Uterus (tissue), 4 donors: ENCODE results near the gene TNFRSF25. TPM values are rescaled to one million over a fixed set of nuclear protein-coding genes. Genes with fewer than 3 reads are reported as not detected.
"Not testable (repeated sequence)": the region's sequence is repeated elsewhere in the genome, so short reads cannot be mapped to it uniquely, and the experiment has no call there.

ENCODE experiments used
- DNase-seq, 2 donors: peaks; one replicate each; pipeline ENCODE4 v3.0.0-alpha.2; 2019 to 2020
- H3K27ac ChIP-seq, 2 donors: fragments of 200-600 bp; sonication (generic); 1 replicate in 1 of 2; 2 replicates in 1 of 2; pipeline ENCODE4 v1.5.1; 2016 to 2018
- H3K27me3 ChIP-seq, 2 donors: fragments of 200-600 bp; sonication (generic); one replicate each; pipeline ENCODE4 v1.5.1; 2018 to 2019; ENCODE audit warnings: control low read depth in 1 of 2
- H3K36me3 ChIP-seq, 2 donors: fragments of 200-600 bp; sonication (generic); one replicate each; pipeline ENCODE4 v1.5.1; 2019; ENCODE audit warnings: control low read depth in 1 of 2
- H3K4me1 ChIP-seq, 2 donors: fragments of 200-600 bp; sonication (generic); one replicate each; pipeline ENCODE4 v1.5.1; 2018 to 2019; ENCODE audit warnings: control low read depth in 1 of 2
- H3K4me3 ChIP-seq, 2 donors: fragments of 200-600 bp; sonication (generic); 1 replicate in 1 of 2; 2 replicates in 1 of 2; pipeline ENCODE4 v1.5.1; 2018 to 2019; ENCODE audit warnings: mild to moderate bottlenecking in 1 of 2
- H3K9me3 ChIP-seq, 2 donors: fragments of 200-600 bp; sonication (generic); one replicate each; pipeline ENCODE4 v1.5.1; 2019; ENCODE audit warnings: control low read depth in 1 of 2
- POLR2A ChIP-seq, 2 donors: fragments of 450-650 bp; IDR thresholded peaks; one replicate each; pipeline ENCODE4 v1.6.1; 2016; ENCODE audit warnings: antibody characterized with exemption in 2 of 2, mild to moderate bottlenecking in 1 of 2, moderate library complexity in 1 of 2
- intact Hi-C: fragments of 100-400 bp; cut with DNase I; formaldehyde crosslinking; loops from one replicate; pipeline ENCODE4 v1.15.1; 2023; ENCODE audit warnings: low total_unique reads
- total RNA-seq, 4 donors: library from RNA; depleted of rRNA in 3 of 4; stranded (reverse); fragments of >200 nt in 3 of 4; gene quantifications; one replicate each; pipeline versions ENCODE4 v1.1.0 to v1.2.4, GENCODE V29; 2014 to 2023
- TF ChIP-seq, protein P1 (sequence below), 4 experiments: fragments of 200-600 bp in 2 of 4; fragments of 450-650 bp in 2 of 4; sonication (generic) in 2 of 4; IDR thresholded peaks; one replicate each; pipeline ENCODE4 v1.5.1; 2016 to 2019; ENCODE audit warnings: antibody characterized with exemption in 4 of 4, mild to moderate bottlenecking in 2 of 4, moderate library complexity in 1 of 4
- donor health status: DM: yes; HTN: yes; CAD: no.

Gene TNFRSF25
- total RNA-seq, 4 donors from 2014 or later: 1.0 to 11.1 (median 4.8) TPM

DNA sequence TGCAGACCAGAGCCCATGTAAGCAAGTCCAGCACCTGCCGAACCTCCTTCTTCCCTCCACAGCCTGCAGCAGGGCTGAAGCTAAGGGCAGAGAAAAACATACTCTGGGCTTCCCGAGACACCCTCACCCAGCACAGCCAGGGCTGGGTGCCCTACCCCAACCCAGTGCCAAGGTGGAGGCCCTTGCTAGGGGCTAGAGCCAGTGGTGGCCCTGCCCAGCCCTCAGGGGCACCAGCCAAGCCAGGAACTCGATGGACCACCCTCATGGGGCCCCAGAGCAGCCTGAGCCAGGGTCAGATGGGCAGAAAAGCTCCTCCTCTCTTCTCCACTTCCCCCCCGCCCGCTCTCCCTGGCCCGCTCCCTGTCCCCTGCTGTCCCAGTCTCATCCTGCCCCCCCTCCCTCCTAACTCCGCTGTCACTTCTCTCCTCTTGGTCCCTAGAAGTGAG is 15.9 kb downstream of the TNFRSF25 start:
- Histone ChIP-seq H3K4me3 (no peak overlapping the region), H3K4me1 (peaks cover 0 to 18% of the 10 kb centered on the region in 2 donors), H3K27ac (no peak overlapping the region), H3K36me3 (no peaks in the 10 kb centered on the region), H3K27me3 (peaks cover 0 to 20% of the 10 kb centered on the region in 2 donors), H3K9me3 (no peaks in the 10 kb centered on the region)
- intact Hi-C loops: no loop called here
- TF ChIP-seq POLR2A (IDR thresholded peaks at IDR 0.05): no peak
- TF ChIP-seq, protein P1, sequence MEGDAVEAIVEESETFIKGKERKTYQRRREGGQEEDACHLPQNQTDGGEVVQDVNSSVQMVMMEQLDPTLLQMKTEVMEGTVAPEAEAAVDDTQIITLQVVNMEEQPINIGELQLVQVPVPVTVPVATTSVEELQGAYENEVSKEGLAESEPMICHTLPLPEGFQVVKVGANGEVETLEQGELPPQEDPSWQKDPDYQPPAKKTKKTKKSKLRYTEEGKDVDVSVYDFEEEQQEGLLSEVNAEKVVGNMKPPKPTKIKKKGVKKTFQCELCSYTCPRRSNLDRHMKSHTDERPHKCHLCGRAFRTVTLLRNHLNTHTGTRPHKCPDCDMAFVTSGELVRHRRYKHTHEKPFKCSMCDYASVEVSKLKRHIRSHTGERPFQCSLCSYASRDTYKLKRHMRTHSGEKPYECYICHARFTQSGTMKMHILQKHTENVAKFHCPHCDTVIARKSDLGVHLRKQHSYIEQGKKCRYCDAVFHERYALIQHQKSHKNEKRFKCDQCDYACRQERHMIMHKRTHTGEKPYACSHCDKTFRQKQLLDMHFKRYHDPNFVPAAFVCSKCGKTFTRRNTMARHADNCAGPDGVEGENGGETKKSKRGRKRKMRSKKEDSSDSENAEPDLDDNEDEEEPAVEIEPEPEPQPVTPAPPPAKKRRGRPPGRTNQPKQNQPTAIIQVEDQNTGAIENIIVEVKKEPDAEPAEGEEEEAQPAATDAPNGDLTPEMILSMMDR (IDR thresholded peaks at IDR 0.05): no peak
- no peak for DNase-seq

DNA sequence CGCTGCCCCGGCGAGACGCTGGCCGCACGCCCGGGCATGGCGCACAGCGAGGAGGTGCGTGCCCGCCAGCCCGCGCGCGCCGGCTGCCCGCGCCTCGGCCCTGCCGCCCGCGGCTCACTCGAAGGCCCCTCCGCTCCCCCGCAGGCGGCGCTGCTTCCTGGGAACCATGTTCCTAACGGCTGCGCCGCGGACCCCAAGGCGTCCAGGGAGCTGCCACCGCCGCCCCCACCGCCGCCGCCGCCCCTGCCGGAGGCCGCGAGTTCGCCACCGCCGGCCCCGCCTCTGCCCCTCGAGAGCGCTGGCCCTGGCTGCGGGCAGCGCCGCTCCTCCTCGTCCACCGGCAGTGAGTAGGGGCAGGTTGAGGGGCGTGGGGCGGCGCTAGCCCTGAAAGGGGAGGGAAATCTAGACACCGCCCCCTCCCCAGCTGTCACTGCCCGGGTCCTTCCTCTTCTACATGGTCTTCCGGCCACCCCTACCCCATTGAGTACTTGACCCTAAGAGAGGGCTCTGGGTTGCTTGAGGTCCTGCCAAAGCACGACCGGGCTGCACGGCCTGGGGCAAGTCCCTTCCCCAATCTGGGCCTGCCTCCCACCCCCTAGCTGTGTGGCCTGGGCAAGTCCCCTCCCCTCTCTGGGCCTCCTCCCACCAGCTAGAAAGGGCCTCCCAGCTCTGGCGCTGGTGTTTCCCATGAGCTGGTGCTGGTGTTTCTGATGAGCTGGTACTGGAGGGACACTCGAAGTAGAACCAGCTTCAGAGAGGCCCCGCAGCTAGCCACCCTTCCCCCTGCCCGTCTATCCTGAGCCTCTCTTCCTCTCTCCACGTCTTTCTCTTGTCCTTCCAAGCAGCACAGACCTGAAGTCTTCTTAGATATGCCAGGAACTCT is 17.0 kb downstream of the TNFRSF25 start:
- DNase-seq: no peak
- H3K9me3 ChIP-seq: no peaks in the 10 kb centered on the region
- intact Hi-C loops: no loop called here
- no peak overlapping the region for H3K27ac ChIP-seq
- no peak overlapping the region for H3K4me3 ChIP-seq
- peaks cover 0 to 13% of the 10 kb centered on the region in 2 donors for H3K4me1 ChIP-seq
- TF ChIP-seq, protein P1 (IDR thresholded peaks at IDR 0.05): no peak
- TF ChIP-seq POLR2A (IDR thresholded peaks at IDR 0.05): no peak
- peaks cover 0 to 20% of the 10 kb centered on the region in 2 donors for H3K27me3 ChIP-seq
- H3K36me3 ChIP-seq: no peaks in the 10 kb centered on the region

DNA sequence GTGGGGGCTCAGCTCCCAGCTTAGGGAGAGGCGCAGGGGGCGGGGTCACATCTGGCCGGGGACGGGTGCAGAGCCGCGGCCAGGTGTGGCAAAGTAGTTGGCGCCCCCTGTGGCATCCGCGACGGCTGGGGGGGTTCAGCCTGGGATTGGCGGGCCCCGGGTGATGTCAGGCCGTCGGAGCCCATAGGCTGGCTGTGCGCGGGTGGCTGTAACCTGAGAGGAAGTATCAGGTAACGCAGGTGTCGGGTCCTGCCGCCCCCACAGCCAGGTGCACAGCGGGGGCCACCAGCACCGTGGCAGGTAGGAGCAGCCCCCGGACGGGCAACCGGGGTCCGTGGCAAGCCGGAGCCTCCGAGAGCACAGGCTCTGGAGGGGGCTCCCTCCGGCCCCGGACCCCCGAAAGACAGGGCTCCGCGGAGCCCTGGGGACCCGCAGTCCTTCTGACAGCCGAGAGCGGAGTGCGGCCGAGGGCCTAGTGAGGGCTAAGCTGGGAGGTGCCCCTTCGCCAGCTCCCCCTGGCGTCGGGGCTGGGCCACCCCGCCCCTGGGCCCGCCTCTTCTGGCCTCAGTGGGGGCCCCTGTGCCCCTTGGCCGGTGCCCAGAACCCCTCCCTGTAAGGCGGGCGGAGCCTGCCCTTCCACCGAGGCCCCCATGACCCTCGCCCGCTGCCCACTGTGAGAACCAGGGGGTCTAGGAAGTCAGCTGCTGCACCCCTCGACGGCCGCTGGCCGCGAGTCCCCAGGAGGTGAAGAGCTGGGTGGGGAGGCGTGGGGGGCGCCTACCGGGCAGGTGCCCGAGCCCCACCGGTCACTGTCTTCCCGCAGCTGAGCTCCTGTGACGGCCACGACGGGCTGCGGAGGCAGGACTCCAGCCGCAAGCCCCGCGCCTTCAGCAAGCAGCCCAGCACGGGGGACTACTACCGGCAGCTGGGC is 17.9 kb downstream of the TNFRSF25 start:
- Histone ChIP-seq H3K4me1 (peaks cover 0 to 13% of the 10 kb centered on the region in 2 donors), H3K9me3 (no peaks in the 10 kb centered on the region), H3K27ac (no peak overlapping the region), H3K27me3 (peaks cover 0 to 20% of the 10 kb centered on the region in 2 donors), H3K4me3 (no peak overlapping the region), H3K36me3 (no peaks in the 10 kb centered on the region)
- TF ChIP-seq, protein P1 (IDR thresholded peaks at IDR 0.05): no peak
- TF ChIP-seq POLR2A (IDR thresholded peaks at IDR 0.05): no peak
- DNase-seq: no peak
- intact Hi-C loops: no loop called here

DNA sequence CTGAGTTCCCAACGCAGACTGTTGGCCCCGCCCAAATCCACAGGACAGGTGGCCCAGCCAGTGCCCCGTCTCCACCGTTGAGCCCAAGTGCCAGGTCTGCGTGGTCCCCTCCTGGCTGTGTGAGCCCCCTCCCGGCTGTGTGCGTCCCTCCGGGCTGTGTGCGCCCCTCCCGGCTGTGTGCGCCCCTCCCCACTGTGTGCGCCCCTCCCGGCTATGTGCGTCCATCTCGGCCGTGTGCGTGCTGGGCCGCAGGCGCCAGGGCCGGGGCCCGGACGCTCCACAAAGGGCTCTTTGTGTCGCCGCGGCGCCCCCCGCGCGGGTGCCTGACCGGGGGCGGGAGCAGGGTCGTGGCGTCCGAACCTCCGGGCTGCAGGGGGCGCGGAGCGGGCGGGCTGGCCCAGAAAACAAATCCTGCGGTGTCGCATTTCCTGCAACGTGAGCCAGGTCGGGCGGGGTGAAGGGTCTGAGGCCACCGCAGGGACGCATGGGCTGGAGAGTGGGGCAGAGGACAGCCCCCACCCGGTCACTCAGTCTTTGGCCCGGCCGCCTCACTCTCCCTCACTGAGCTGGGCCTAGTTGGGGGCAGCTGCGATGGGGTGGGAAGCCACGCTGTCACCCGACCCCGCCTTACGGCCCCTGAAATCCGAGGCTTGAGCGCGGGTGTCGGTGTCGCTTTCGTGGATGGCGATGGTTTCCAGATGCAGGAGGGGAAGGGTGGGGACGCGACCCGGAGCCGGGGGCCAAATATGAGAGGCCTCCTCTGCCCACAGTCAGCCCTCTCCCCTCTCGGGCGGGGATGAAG is 18.8 kb downstream of the TNFRSF25 start:
- intact Hi-C loops: no loop called here
- no peak for TF ChIP-seq POLR2A (IDR thresholded peaks at IDR 0.05)
- Histone ChIP-seq H3K27ac (no peak overlapping the region), H3K27me3 (peaks cover 0 to 18% of the 10 kb centered on the region in 2 donors), H3K9me3 (no peaks in the 10 kb centered on the region), H3K4me1 (peaks cover 0 to 13% of the 10 kb centered on the region in 2 donors), H3K4me3 (no peak overlapping the region), H3K36me3 (no peaks in the 10 kb centered on the region)
- no peak for DNase-seq

DNA sequence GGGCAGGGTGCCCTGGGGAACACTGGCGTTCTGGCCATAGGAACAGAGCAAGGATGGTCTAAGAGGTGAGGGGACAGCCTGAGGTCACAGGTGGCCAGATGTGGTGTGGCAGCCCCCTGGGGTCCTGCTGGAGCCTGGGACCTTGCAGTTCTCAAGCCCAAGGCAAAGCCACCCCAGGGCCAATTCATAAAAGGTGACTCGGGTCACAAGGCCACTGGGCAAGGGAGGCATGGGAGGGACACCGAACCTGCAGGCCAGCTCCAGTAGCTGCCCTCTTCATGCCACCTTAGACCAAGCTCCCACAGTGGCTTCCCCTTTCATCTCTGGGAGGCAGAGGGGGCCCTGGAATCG is 19.3 kb downstream of the TNFRSF25 start:
- no peak for DNase-seq
- Histone ChIP-seq H3K27me3 (peaks cover 0 to 12% of the 10 kb centered on the region in 2 donors), H3K36me3 (no peaks in the 10 kb centered on the region), H3K27ac (no peak overlapping the region), H3K9me3 (no peaks in the 10 kb centered on the region), H3K4me3 (no peak overlapping the region), H3K4me1 (peaks cover 0 to 13% of the 10 kb centered on the region in 2 donors)
- intact Hi-C loops: no loop called here
- no peak for TF ChIP-seq POLR2A (IDR thresholded peaks at IDR 0.05)
- TF ChIP-seq, protein P1 (IDR thresholded peaks at IDR 0.05): no peak

DNA sequence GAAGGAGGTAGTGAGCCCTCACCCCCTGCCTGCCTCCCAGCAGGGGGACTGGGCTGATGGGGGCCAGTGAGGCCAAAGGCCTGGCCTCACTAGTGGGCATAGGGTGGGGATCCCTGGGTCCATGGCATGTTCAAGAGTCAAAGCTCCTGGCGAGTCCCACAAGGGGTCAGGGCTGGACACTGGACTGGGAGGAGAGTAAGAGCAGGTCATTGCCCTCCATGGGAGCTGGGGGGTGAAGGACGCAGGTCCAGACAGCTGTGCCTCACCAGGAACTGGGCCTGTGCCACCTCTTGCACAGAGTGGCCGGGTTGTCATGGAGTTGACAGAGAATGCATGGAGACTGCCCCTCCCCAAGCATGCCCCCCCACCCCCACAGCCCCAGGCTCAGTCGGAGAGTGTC is 20.0 kb downstream of the TNFRSF25 start:
- H3K36me3 ChIP-seq, H3K4me3 ChIP-seq, DNase-seq, H3K9me3 ChIP-seq, intact Hi-C loops, H3K27ac ChIP-seq: not testable (repeated sequence)
- H3K4me1 ChIP-seq: peaks cover 0 to 13% of the 10 kb centered on the region in 2 donors
- H3K27me3 ChIP-seq: peaks cover 0 to 17% of the 10 kb centered on the region in 2 donors
